Mesenchymal stem cell (in vitro differentiated cells and primary cell): ENCODE measurements around the gene FBXL2.

Source experiments
- DNase-seq: peaks from one replicate; pipeline ENCODE4 v3.0.0-alpha.2; 2013
- H2AFZ ChIP-seq: one replicate; pipeline ENCODE4 v1.6.1; 2013; ENCODE audit warnings: low read depth, mild to moderate bottlenecking, control low read depth, inconsistent platforms, low read length, moderate library complexity
- H2AK5ac ChIP-seq: 2 replicates; pipeline ENCODE4 v1.6.1; 2013; ENCODE audit warnings: low read length, moderate library complexity, mild to moderate bottlenecking, inconsistent platforms; ENCODE audit not compliant: severe bottlenecking
- H2BK120ac ChIP-seq: one replicate; pipeline ENCODE4 v1.6.1; 2013; ENCODE audit warnings: low read depth, mild to moderate bottlenecking, inconsistent platforms, low read length, moderate library complexity
- H2BK12ac ChIP-seq, 2 experiments: one replicate each; pipeline ENCODE4 v1.6.1; 2013; ENCODE audit warnings: inconsistent platforms in 2 of 2, low read length in 2 of 2, mild to moderate bottlenecking in 2 of 2, moderate library complexity in 2 of 2, control low read depth in 1 of 2
- H2BK15ac ChIP-seq: one replicate; pipeline ENCODE4 v1.6.1; 2013; ENCODE audit warnings: mild to moderate bottlenecking, low read depth, inconsistent platforms; ENCODE audit not compliant: poor library complexity, severe bottlenecking
- H2BK5ac ChIP-seq: 2 replicates; pipeline ENCODE4 v1.6.1; 2013; ENCODE audit warnings: low read depth, mild to moderate bottlenecking, low read length, control low read depth, inconsistent platforms; ENCODE audit not compliant: poor library complexity, severe bottlenecking
- H3K14ac ChIP-seq, 2 experiments: one replicate each; pipeline ENCODE4 v1.6.1; 2013; ENCODE audit warnings: inconsistent platforms in 2 of 2, low read length in 2 of 2, control low read depth in 1 of 2, mild to moderate bottlenecking in 1 of 2, moderate library complexity in 1 of 2
- H3K18ac ChIP-seq, 2 experiments: one replicate each; pipeline ENCODE4 v1.6.1; 2013; ENCODE audit warnings: inconsistent platforms in 2 of 2, low read length in 2 of 2, control low read depth in 1 of 2, low read depth in 1 of 2, mild to moderate bottlenecking in 1 of 2
- H3K23ac ChIP-seq, 2 experiments: one replicate each; pipeline ENCODE4 v1.6.1; 2013; ENCODE audit warnings: inconsistent platforms in 2 of 2, low read length in 2 of 2, mild to moderate bottlenecking in 2 of 2, moderate library complexity in 2 of 2, control low read depth in 1 of 2
- H3K27ac ChIP-seq: 2 replicates; pipeline ENCODE4 v1.5.1; 2013; ENCODE audit warnings: mild to moderate bottlenecking, moderate library complexity, low read length, control low read depth, inconsistent platforms; ENCODE audit not compliant: poor library complexity, severe bottlenecking
- H3K27me3 ChIP-seq, 2 experiments: 2 replicates each; pipeline versions ENCODE4 v1.6.1 to v1.7.0; 2013; ENCODE audit warnings: low read length in 2 of 2, mild to moderate bottlenecking in 2 of 2, moderate library complexity in 2 of 2, control low read depth in 1 of 2, inconsistent platforms in 1 of 2; ENCODE audit not compliant: control insufficient read depth in 1 of 2, insufficient read depth in 1 of 2
- H3K36me3 ChIP-seq, 2 experiments: 2 replicates each; pipeline versions ENCODE4 v1.6.1 to v1.7.0; 2013; ENCODE audit warnings: low read length in 2 of 2, control low read depth in 1 of 2, inconsistent platforms in 1 of 2, low read depth in 1 of 2, mild to moderate bottlenecking in 1 of 2; ENCODE audit not compliant: insufficient read depth in 2 of 2, control insufficient read depth in 1 of 2
- H3K4ac ChIP-seq, 2 experiments: one replicate each; pipeline ENCODE4 v1.6.1; 2013; ENCODE audit warnings: inconsistent platforms in 2 of 2, low read length in 2 of 2, mild to moderate bottlenecking in 2 of 2, moderate library complexity in 2 of 2, control low read depth in 1 of 2, low read depth in 1 of 2
- H3K4me1 ChIP-seq: 2 replicates; pipeline ENCODE4 v1.6.1; 2013; ENCODE audit warnings: low read depth, low read length, control low read depth; ENCODE audit not compliant: control insufficient read depth, insufficient read depth
- H3K4me2 ChIP-seq: 2 replicates; pipeline ENCODE4 v1.6.1; 2013; ENCODE audit warnings: low read length, mild to moderate bottlenecking, inconsistent platforms; ENCODE audit not compliant: poor library complexity, severe bottlenecking
- H3K4me3 ChIP-seq, 2 experiments: 2 replicates each; pipeline versions ENCODE4 v1.5.1 to v1.7.0; 2013; ENCODE audit warnings: low read length in 2 of 2, mild to moderate bottlenecking in 2 of 2, control low read depth in 1 of 2, low read depth in 1 of 2; ENCODE audit not compliant: insufficient read depth in 1 of 2
- H3K79me1 ChIP-seq: replicated peaks from 2 replicates; pipeline ENCODE4 v1.6.1; 2013; ENCODE audit warnings: mild to moderate bottlenecking, control low read depth, low read length, inconsistent platforms; ENCODE audit not compliant: poor library complexity, severe bottlenecking
- H3K9ac ChIP-seq: 2 replicates; pipeline ENCODE4 v1.7.0; 2013; ENCODE audit warnings: mild to moderate bottlenecking, low read length, moderate library complexity
- H3K9me3 ChIP-seq: 2 replicates; pipeline ENCODE4 v1.7.0; 2013; ENCODE audit warnings: mild to moderate bottlenecking, low read length; ENCODE audit not compliant: control insufficient read depth
- H4K8ac ChIP-seq: one replicate; pipeline ENCODE4 v1.6.1; 2013; ENCODE audit warnings: inconsistent platforms, mild to moderate bottlenecking, low read length, moderate library complexity
- H4K91ac ChIP-seq: one replicate; pipeline ENCODE4 v1.6.1; 2013; ENCODE audit warnings: mild to moderate bottlenecking, low read length, inconsistent platforms
- WGBS: methylation state at CpG from one replicate; pipeline ENCODE4 v1.1.7; 2013; ENCODE audit warnings: mixed read lengths; 5-methylcytosine and 5-hydroxymethylcytosine counted together

FBXL2 gene

DNA sequence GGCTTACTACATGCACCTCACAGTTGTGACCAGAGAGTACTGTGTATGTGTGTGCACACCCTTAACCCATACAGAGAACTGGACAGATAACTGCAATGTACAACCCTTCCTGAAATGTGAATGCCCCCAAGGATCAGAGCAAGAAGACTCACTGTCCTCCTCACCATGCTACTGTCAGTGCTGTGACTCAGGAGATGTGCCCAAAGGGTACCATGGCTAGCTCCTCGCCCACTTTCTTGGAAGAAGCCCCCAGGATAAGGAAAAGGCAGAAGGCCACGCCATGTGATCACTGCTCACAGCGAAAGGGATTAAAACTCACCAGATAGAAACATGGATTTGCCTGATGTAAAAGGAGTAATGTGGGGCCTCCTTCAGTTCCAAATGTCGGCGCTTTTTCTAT is 121.2 kb downstream of the FBXL2 start:
- Histone ChIP-seq H2BK15ac (no peak overlapping the region), H2BK5ac (no peak overlapping the region), H3K14ac (no peak overlapping the region), H3K4ac (no peak overlapping the region), H3K79me1 (peaks cover 13% of the 10 kb centered on the region), H2BK120ac (no peak overlapping the region), H4K8ac (no peak overlapping the region), H4K91ac (no peak overlapping the region), H3K23ac (no peak overlapping the region), H2AK5ac (no peak overlapping the region), H2BK12ac (no peak overlapping the region), H3K4me2 (no peak overlapping the region), H3K27ac (no peak overlapping the region), H3K18ac (no peak overlapping the region), H3K9me3 (no peaks in the 10 kb centered on the region), H2AFZ (no peak overlapping the region), H3K27me3 (no peaks in the 10 kb centered on the region), H3K4me3 (no peak overlapping the region), H3K9ac (no peak overlapping the region), H3K36me3 (peaks cover 21 to 93% of the 10 kb centered on the region in 2 experiments), H3K4me1 (peaks cover 9% of the 10 kb centered on the region)
- no peak for DNase-seq
- 96% methylated on average over 5 of the region's 5 CpGs for WGBS

- Histone ChIP-seq H2BK12ac (no peak overlapping the region), H3K4me2 (no peak overlapping the region), H3K4ac (no peak overlapping the region), H3K9ac (no peak overlapping the region), H3K27me3 (no peaks in the 10 kb centered on the region), H3K23ac (no peak overlapping the region), H4K8ac (no peak overlapping the region), H3K36me3 (peaks cover 21 to 97% of the 10 kb centered on the region in 2 experiments), H2BK15ac (no peak overlapping the region), H3K9me3 (no peaks in the 10 kb centered on the region), H2AFZ (no peak overlapping the region), H4K91ac (no peak overlapping the region), H3K4me3 (no peak overlapping the region), H3K4me1 (peaks cover 6% of the 10 kb centered on the region), H3K18ac (no peak overlapping the region), H3K14ac (no peak overlapping the region), H2BK5ac (no peak overlapping the region), H2AK5ac (no peak overlapping the region), H2BK120ac (no peak overlapping the region), H3K79me1 (peaks cover 18% of the 10 kb centered on the region), H3K27ac (peak overlapping the region; percentile 67)
- no peak for DNase-seq
- WGBS = 91% methylated on average over 2 of the region's 2 CpGs
These were observed 124.5 kb downstream of the FBXL2 start for GRCh38 chr3:33401781-33402180.

- Histone ChIP-seq H3K4ac (no peak overlapping the region), H4K91ac (no peak overlapping the region), H3K4me2 (no peak overlapping the region), H2AFZ (no peak overlapping the region), H3K18ac (no peak overlapping the region), H3K14ac (no peak overlapping the region), H3K9me3 (no peaks in the 10 kb centered on the region), H3K36me3 (peaks cover 22 to 97% of the 10 kb centered on the region in 2 experiments), H3K79me1 (peaks cover 18% of the 10 kb centered on the region), H2AK5ac (no peak overlapping the region), H3K23ac (no peak overlapping the region), H3K27me3 (no peaks in the 10 kb centered on the region), H3K4me3 (no peak overlapping the region), H2BK5ac (no peak overlapping the region), H2BK12ac (no peak overlapping the region), H2BK15ac (no peak overlapping the region), H3K9ac (no peak overlapping the region), H2BK120ac (no peak overlapping the region), H3K27ac (peak overlapping the region; percentile 45), H4K8ac (no peak overlapping the region), H3K4me1 (peaks cover 6% of the 10 kb centered on the region)
- DNase-seq = no peak
- WGBS = 100% methylated on average over 1 of the region's 3 CpGs
These were observed 125.7 kb downstream of the FBXL2 start for GRCh38 chr3:33402936-33403335.

DNA sequence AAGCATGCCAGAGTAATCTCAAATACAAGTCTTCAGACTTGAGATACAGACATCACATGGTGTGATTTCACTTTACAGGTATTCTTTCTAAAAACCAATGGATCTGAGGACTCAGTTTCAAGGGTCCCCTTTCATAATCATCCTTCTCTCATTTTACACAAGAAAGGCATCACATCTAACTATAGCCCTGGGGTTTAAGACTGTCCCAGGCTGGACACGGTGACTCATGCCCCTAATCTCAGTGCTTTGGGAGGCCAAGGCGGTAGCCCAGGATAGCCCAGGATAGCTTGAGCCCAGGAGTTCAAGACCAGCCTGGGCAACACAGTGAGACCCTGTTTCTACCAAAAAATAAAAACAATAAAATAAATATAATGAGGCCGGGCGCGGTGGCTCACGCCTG is 126.5 kb downstream of the FBXL2 start:
- H3K18ac ChIP-seq = no peak overlapping the region
- H2AK5ac ChIP-seq = no peak overlapping the region
- WGBS = 96% methylated on average over 6 of the region's 6 CpGs
- H3K23ac ChIP-seq = no peak overlapping the region
- H2BK5ac ChIP-seq = no peak overlapping the region
- peaks cover 20 to 97% of the 10 kb centered on the region in 2 experiments for H3K36me3 ChIP-seq
- no peak overlapping the region for H4K8ac ChIP-seq
- no peak overlapping the region for H3K4me2 ChIP-seq
- H2BK120ac ChIP-seq = no peak overlapping the region
- H2BK15ac ChIP-seq = no peak overlapping the region
- DNase-seq = no peak
- no peak overlapping the region for H4K91ac ChIP-seq
- peaks cover 6% of the 10 kb centered on the region for H3K4me1 ChIP-seq
- no peaks in the 10 kb centered on the region for H3K27me3 ChIP-seq
- no peak overlapping the region for H2BK12ac ChIP-seq
- H3K9ac ChIP-seq = no peak overlapping the region
- no peaks in the 10 kb centered on the region for H3K9me3 ChIP-seq
- no peak overlapping the region for H2AFZ ChIP-seq
- no peak overlapping the region for H3K27ac ChIP-seq
- peaks cover 16% of the 10 kb centered on the region for H3K79me1 ChIP-seq
- no peak overlapping the region for H3K4ac ChIP-seq
- H3K14ac ChIP-seq = no peak overlapping the region
- no peak overlapping the region for H3K4me3 ChIP-seq
